Mononuclear cell (primary cell): ENCODE measurements around the gene CXADR. TPM values are rescaled to one million over a fixed set of nuclear protein-coding genes. Genes with fewer than 3 reads are reported as not detected.

Experiments
- H3K27me3 ChIP-seq: 2 replicates; pipeline ENCODE4 v1.6.0; 2011; ENCODE audit warnings: low read length, control low read depth; ENCODE audit not compliant: insufficient read depth
- H3K4me1 ChIP-seq: 2 replicates; pipeline ENCODE4 v1.5.1; 2011; ENCODE audit warnings: mild to moderate bottlenecking, low read length, control low read depth; ENCODE audit not compliant: insufficient read depth
- H3K4me3 ChIP-seq: 2 replicates; pipeline ENCODE4 v1.5.1; 2011; ENCODE audit warnings: mild to moderate bottlenecking, low read length, moderate library complexity
- H3K9me3 ChIP-seq: 2 replicates; pipeline ENCODE4 v1.5.1; 2011; ENCODE audit warnings: low read depth, mild to moderate bottlenecking, control low read depth, low read length
- total RNA-seq: library from RNA; depleted of rRNA; stranded (reverse); fragments of >200 nt; gene quantifications from one replicate; pipeline ENCODE4 v1.2.3, GENCODE V29; 2012

Gene CXADR
- total RNA-seq, 1 donor: 0.42 TPM

DNA sequence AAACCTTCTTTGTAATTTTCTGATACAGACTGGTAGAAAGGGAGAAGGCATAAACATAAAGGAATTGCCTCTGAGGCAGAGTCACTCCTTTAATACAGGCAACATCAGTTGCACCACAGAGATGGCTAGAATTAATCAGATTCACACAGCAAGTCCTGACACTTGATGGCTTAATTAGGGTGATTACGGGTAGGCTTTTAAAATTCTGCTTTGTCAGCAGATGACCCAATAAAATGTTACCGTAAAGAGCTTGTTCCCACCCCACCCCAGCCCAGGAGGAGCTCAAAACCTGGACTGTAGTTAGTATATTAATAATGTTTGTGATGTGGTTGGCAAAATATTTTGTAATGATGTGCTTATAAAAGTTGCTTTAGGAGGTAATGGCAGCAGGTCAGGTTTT, 109.2 kb downstream of the CXADR start:
- no peaks in the 10 kb centered on the region for H3K27me3 ChIP-seq
- H3K4me1 ChIP-seq: no peaks in the 10 kb centered on the region
- no peak overlapping the region for H3K4me3 ChIP-seq
- no peaks in the 10 kb centered on the region for H3K9me3 ChIP-seq

DNA sequence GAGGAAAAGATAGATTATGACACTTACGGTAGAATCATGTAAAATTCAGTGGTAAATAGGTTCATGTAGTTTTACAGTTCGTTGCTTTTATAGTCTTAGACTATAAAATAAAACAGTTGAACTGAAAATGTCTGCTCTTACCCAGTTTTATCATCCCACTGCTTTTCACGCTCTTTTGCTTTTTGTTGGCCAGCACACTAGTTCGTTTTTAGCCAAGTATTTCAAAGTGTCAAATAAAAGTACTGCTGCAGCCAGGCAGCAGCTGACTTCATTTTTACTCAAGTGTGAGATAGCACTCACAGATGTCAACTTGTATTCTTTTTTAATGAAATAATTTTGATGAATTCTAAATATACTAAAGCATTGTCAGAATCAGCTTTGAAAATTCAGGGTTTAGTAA, 118.4 kb downstream of the CXADR start:
- no peak overlapping the region for H3K4me3 ChIP-seq
- H3K9me3 ChIP-seq: no peaks in the 10 kb centered on the region
- H3K27me3 ChIP-seq: no peaks in the 10 kb centered on the region
- no peaks in the 10 kb centered on the region for H3K4me1 ChIP-seq

DNA sequence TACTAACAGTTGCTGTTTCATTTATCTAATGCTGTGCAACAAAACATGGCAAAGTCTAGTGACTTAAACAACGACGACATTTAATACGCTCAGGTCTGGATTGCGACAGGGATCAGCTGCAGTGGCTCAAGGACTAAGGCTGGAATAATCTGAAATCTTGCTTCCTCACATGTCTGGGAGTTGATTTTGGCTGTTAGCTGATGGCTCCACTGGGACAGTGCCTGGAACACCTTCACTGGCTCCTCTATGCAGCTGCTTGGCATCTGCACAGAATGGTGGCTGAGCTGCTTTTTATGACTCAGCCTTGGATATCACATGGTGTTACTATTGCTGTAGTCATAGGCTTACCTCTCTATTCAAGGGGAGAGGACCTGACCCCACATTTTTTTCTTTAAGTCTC, 123.9 kb downstream of the CXADR start:
- H3K9me3 ChIP-seq: no peaks in the 10 kb centered on the region
- no peaks in the 10 kb centered on the region for H3K27me3 ChIP-seq
- no peak overlapping the region for H3K4me3 ChIP-seq
- H3K4me1 ChIP-seq: no peaks in the 10 kb centered on the region

DNA sequence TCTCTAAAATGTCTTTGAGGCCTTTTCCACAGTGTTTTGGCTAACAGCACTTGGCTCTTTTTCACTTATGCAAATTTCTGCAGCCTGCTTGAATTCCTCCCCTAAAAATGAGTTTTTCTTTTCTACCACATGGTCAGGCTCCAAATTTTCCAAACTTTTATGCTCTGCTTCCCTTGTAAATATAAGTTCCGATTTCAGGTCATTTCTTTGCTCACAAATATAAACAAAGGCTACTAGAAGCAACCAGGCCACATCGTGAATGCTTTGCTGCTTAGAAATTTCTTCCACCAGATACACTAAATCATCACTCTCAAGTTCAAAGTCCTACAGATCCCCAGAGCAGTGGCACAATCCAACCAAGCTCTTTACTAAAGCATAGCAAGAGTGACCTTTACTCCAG, 128.0 kb downstream of the CXADR start:
- Histone ChIP-seq H3K27me3 (no peaks in the 10 kb centered on the region), H3K4me1 (no peaks in the 10 kb centered on the region), H3K4me3 (no peak overlapping the region), H3K9me3 (no peaks in the 10 kb centered on the region)

Other genes starting within 250 kb of the CXADR start
- gene BTG3, start 99.9 kb downstream of the CXADR start, total RNA-seq: 68.6 TPM